KMS-11 (cell line): ENCODE measurements around the gene MAP3K15.

Experiments used
- H2AFZ ChIP-seq: fragments of 200-600 bp; sonication (generic); 2 replicates; pipeline ENCODE4 v1.6.1; 2016; ENCODE audit warnings: antibody characterized with exemption, mixed run types, low read depth
- H3K27ac ChIP-seq: fragments of 200-600 bp; sonication (generic); 2 replicates; pipeline ENCODE4 v1.6.1; 2016; ENCODE audit warnings: mild to moderate bottlenecking, mixed run types
- H3K27me3 ChIP-seq: fragments of 200-600 bp; sonication (generic); 2 replicates; pipeline ENCODE4 v1.6.1; 2017; ENCODE audit warnings: mild to moderate bottlenecking, low read depth, mixed run types, moderate library complexity; ENCODE audit not compliant: insufficient read depth
- H3K36me3 ChIP-seq: fragments of 200-600 bp; sonication (generic); 2 replicates; pipeline ENCODE4 v1.6.1; 2017; ENCODE audit warnings: mild to moderate bottlenecking, mixed run types; ENCODE audit not compliant: insufficient read depth
- H3K4me1 ChIP-seq: fragments of 200-600 bp; sonication (generic); 2 replicates; pipeline ENCODE4 v1.6.1; 2016; ENCODE audit warnings: mild to moderate bottlenecking, low read depth, mixed run types; ENCODE audit not compliant: poor library complexity, severe bottlenecking
- H3K4me2 ChIP-seq: fragments of 200-600 bp; sonication (generic); 2 replicates; pipeline ENCODE4 v1.7.0; 2016; ENCODE audit warnings: mild to moderate bottlenecking, mixed run types
- H3K4me3 ChIP-seq: fragments of 200-600 bp; sonication (generic); IDR thresholded peaks from 2 replicates; pipeline ENCODE4 v1.6.1; 2017; ENCODE audit warnings: low read depth, low read length, mixed read lengths; ENCODE audit not compliant: insufficient read depth
- H3K79me2 ChIP-seq: fragments of 200-600 bp; sonication (generic); 2 replicates; pipeline ENCODE4 v1.6.1; 2016; ENCODE audit warnings: low read depth, mixed run types; ENCODE audit not compliant: insufficient read depth
- H3K9ac ChIP-seq: fragments of 200-600 bp; sonication (generic); 2 replicates; pipeline ENCODE4 v1.6.1; 2016; ENCODE audit warnings: mild to moderate bottlenecking, mixed run types
- H4K20me1 ChIP-seq: fragments of 200-600 bp; sonication (generic); 2 replicates; pipeline ENCODE4 v1.6.1; 2016; ENCODE audit warnings: mild to moderate bottlenecking, mixed run types; ENCODE audit not compliant: insufficient read depth
- TF ChIP-seq, protein P1 (sequence below): fragments of 200-600 bp; sonication (generic); conservative IDR thresholded peaks from 2 replicates; pipeline ENCODE4 v1.6.1; 2017; ENCODE audit warnings: low read depth, mild to moderate bottlenecking, antibody characterized with exemption, low read length, moderate library complexity, mixed read lengths

Gene MAP3K15

DNA sequence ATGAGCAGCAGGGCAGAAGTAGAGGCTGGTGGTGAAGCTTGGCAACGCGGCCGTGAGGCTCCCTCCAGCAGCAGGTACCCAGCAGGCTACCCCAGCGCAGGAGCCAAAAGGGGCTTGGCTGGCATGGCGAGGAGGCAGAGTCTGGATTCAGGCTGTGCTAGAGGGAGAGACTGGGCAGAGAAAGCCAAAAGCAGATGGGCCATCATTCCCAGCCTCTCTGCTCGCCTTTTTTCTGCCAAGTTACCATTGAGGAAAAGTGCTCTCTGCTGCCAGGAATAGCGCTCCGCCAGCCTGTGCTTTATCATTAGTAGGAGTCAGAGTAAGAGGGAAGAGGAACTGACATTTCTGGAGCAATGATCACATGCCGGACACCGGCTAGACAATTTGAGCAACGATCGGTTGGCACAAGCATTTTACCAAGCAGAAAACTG lies 28.7 kb upstream of the MAP3K15 start:
- Histone ChIP-seq H3K4me1 (no peaks in the 10 kb centered on the region), H3K36me3 (no peaks in the 10 kb centered on the region), H2AFZ (no peak overlapping the region), H3K4me2 (no peak overlapping the region), H3K79me2 (no peaks in the 10 kb centered on the region), H3K27ac (no peak overlapping the region), H3K27me3 (no peaks in the 10 kb centered on the region), H3K4me3 (no peak overlapping the region), H3K9ac (no peak overlapping the region), H4K20me1 (no peaks in the 10 kb centered on the region)
- TF ChIP-seq, protein P1, sequence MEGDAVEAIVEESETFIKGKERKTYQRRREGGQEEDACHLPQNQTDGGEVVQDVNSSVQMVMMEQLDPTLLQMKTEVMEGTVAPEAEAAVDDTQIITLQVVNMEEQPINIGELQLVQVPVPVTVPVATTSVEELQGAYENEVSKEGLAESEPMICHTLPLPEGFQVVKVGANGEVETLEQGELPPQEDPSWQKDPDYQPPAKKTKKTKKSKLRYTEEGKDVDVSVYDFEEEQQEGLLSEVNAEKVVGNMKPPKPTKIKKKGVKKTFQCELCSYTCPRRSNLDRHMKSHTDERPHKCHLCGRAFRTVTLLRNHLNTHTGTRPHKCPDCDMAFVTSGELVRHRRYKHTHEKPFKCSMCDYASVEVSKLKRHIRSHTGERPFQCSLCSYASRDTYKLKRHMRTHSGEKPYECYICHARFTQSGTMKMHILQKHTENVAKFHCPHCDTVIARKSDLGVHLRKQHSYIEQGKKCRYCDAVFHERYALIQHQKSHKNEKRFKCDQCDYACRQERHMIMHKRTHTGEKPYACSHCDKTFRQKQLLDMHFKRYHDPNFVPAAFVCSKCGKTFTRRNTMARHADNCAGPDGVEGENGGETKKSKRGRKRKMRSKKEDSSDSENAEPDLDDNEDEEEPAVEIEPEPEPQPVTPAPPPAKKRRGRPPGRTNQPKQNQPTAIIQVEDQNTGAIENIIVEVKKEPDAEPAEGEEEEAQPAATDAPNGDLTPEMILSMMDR, result no peak

DNA sequence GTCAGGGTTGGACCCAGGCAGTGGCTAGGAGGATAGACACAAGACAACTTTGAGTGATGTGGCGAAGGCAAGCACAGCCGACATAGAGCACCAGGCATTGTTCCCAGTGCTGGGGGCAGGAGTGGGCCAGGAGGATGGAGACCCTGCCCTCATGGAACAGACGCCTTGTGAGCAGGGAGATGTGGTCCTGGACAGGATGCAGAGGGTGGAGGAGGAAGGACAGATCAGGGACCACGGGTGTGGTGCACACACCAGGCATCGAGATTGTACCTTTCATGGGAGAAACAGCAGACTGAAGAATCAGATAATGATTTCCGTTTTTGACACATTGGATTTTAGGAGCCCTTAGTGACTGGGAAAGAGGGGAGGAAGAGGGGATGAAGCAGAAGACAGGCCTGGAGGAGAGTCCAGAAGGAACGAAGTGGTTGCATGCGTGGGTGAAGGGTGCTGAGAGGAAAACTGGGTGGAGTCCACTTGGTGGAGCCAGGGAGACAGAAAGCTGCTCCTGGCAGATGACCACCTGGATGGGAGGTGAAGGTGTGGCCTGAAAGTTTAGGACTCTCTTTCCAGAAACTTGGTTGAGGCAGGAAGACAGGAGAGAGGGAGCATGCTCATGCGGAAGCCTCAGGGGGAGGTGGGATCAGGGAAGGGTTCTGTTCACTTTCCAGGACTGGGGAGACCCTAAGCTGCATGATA lies 27.9 kb upstream of the MAP3K15 start:
- no peak overlapping the region for H3K27ac ChIP-seq
- H3K79me2 ChIP-seq, result no peaks in the 10 kb centered on the region
- H4K20me1 ChIP-seq, result no peaks in the 10 kb centered on the region
- H3K36me3 ChIP-seq, result no peaks in the 10 kb centered on the region
- no peak overlapping the region for H3K4me3 ChIP-seq
- TF ChIP-seq, protein P1, result no peak
- no peak overlapping the region for H2AFZ ChIP-seq
- no peaks in the 10 kb centered on the region for H3K4me1 ChIP-seq
- no peaks in the 10 kb centered on the region for H3K27me3 ChIP-seq
- no peak overlapping the region for H3K4me2 ChIP-seq
- no peak overlapping the region for H3K9ac ChIP-seq

DNA sequence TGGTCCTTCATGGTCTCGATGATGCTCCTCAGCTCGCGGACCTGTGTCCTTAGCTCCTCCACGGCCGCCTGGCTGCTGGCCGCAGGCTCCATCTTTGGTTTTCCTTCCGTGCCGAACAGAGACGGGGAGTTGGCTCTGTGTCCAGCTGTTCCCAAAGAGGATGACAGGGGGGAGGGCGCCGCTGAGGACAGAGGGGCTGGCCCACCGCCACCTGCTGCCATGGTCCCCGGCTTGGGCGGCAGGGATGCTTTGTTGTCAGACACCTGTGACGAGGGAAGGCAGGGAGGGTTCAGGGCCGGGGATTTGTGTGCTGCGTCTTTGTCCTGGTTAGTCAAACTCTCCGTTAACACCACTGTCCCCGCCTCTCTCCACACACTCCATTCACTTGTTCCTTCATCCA lies 26.6 kb upstream of the MAP3K15 start:
- Histone ChIP-seq H2AFZ (no peak overlapping the region), H3K4me2 (no peak overlapping the region), H3K4me3 (no peak overlapping the region), H3K27ac (no peak overlapping the region), H3K36me3 (no peaks in the 10 kb centered on the region), H3K79me2 (no peaks in the 10 kb centered on the region), H4K20me1 (no peaks in the 10 kb centered on the region), H3K4me1 (no peaks in the 10 kb centered on the region), H3K9ac (no peak overlapping the region), H3K27me3 (no peaks in the 10 kb centered on the region)
- TF ChIP-seq, protein P1, result no peak

DNA sequence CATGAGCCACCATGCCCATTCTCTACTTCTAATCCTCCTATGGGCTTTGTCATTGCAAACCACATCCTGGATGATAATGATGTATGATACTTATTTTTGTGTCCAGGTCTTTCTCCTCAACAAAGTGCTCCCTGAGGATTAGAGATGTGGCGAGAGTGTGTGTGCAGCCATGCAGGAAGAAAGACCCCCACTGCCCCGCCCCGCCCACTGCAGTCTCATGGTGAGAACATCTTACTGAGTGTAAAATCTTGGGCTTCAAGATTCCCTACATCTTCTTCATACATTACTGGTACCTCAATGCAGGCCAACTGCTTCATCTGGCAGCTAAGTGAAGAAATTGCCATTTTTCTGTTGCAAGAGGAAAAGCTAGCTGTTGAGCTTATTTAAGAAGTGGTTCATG lies 25.9 kb upstream of the MAP3K15 start:
- H3K4me1 ChIP-seq, result no peaks in the 10 kb centered on the region
- no peak overlapping the region for H3K27ac ChIP-seq
- no peak overlapping the region for H3K9ac ChIP-seq
- H3K4me3 ChIP-seq, result no peak overlapping the region
- no peaks in the 10 kb centered on the region for H4K20me1 ChIP-seq
- no peak overlapping the region for H3K4me2 ChIP-seq
- no peak overlapping the region for H2AFZ ChIP-seq
- H3K36me3 ChIP-seq, result no peaks in the 10 kb centered on the region
- H3K79me2 ChIP-seq, result no peaks in the 10 kb centered on the region
- TF ChIP-seq, protein P1, result no peak
- no peaks in the 10 kb centered on the region for H3K27me3 ChIP-seq
